ENCODE measurements around the gene RNF39. TPM values are rescaled to one million over a fixed set of nuclear protein-coding genes. Genes with fewer than 3 reads are reported as not detected.

RNF39 gene
- total and polyA plus RNA-seq, 2 of the 4 experiments (the other 2 are of a cell fraction), result not detected

DNA sequence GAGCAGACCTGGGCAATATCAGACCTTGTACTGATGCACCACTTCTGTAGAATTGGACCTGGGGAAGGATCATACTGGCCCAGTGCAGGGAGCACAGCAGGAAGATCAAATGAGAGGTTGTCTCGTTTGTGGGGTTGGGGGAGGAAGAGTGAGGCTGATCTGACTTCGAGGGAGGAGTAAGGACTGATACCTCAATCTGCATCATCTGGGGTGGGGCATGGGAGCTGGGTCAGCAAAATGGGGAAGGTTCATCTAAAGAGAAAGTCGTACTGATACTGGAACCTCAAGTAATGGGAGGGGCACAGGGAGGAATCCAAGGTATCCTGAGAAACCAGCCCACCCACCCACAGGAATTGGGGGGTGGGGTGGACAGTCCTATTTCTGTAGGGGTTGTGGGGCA lies 3.7 kb downstream of the RNF39 start:
- Histone ChIP-seq H4K8ac (ENCODE audit: low read depth in 2 of 2, low read length in 2 of 2) (no peak overlapping the region), H3K23ac (ENCODE audit: low read depth, low read length) (0 out of 2 replicates have a peak overlapping the region, but pooled peaks have one; percentile 24), H3K79me1 (ENCODE audit: low read depth in 1 of 2, low read length in 2 of 2) (peaks cover 6 to 17% of the 10 kb centered on the region in 2 experiments), H3K14ac (replicated peaks; ENCODE audit: low read depth, low read length) (no peak overlapping the region), H2BK20ac (ENCODE audit: low read depth, low read length) (no peak overlapping the region), H3K9me3 (ENCODE audit: control insufficient read depth, insufficient read depth, low read length) (no peaks in the 10 kb centered on the region), H3K18ac (ENCODE audit: low read depth, low read length) (no peak overlapping the region), H3K4ac (ENCODE audit: low read depth, low read length) (no peak overlapping the region), H2BK15ac (ENCODE audit: low read depth, low read length) (no peak overlapping the region), H3K4me2 (ENCODE audit: low read depth, low read length) (no peak overlapping the region; the same call in 1 of the 2 replicates), H2BK5ac (ENCODE audit: low read depth, low read length, poor library complexity, severe bottlenecking) (no peak overlapping the region), H3K9ac (ENCODE audit: low read depth, low read length) (no peak overlapping the region), H3K4me3 (ENCODE audit: insufficient read depth, low read depth, low read length) (no peak overlapping the region), H2BK120ac (ENCODE audit: low read depth, low read length) (no peak overlapping the region), H4K20me1 (ENCODE audit: insufficient read depth, low read length) (no peaks in the 10 kb centered on the region), H2AK5ac (ENCODE audit: low read depth, low read length) (no peak overlapping the region), H4K5ac (ENCODE audit: low read depth, low read length) (no peak overlapping the region), H3K27ac (ENCODE audit: insufficient read depth, low read length) (no peak overlapping the region), H3K9me1 (ENCODE audit: insufficient read depth, low read length) (peaks cover 3% of the 10 kb centered on the region; the same call in 1 of the 2 replicates), H3K27me3 (ENCODE audit: control insufficient read depth, insufficient read depth, low read length) (peaks cover 59% of the 10 kb centered on the region), H2AK9ac (replicated peaks; ENCODE audit: low read depth, low read length, poor library complexity) (no peak overlapping the region), H2AFZ (replicated peaks; ENCODE audit: low read length, poor library complexity) (peak overlapping the region; percentile 68), H3K56ac (ENCODE audit: extremely low read depth, insufficient read depth, low read length) (no peak overlapping the region), H3K4me1 (ENCODE audit: control insufficient read depth, insufficient read depth, low read length) (peaks cover 3% of the 10 kb centered on the region; the same call in 1 of the 2 replicates), H3K36me3 (ENCODE audit: control insufficient read depth, insufficient read depth, low read length) (peaks cover 8% of the 10 kb centered on the region; the same call in 1 of the 2 replicates), H4K91ac (ENCODE audit: insufficient read depth, low read depth, low read length) (no peak overlapping the region)
- no TSS peak for BruUV-seq (replicated peaks)
- intact Hi-C loops (cut with micrococcal nuclease), result no loop called here
- DNase-seq, result no peak
- dilution Hi-C loops (cut with HindIII; ENCODE audit: low sequenced_read_pairs, unreplicated experiment), result no loop called here
- in situ Hi-C loops (cut with MboI; ENCODE audit: low sequenced_read_pairs), result no loop called here
- WGBS, 2 experiments (ENCODE audit: extremely low coverage in 2 of 2, insufficient read length in 1 of 2), result 60% methylated on average over 2 of the region's 3 CpGs; no CpG with 5 or more reads in 1 of the 2 experiments
- POLR2A ChIA-PET (ENCODE audit: unreplicated experiment), result no interaction called here
- TF ChIP-seq RCOR1 (IDR thresholded peaks at IDR 0.05; ENCODE audit: insufficient replicate concordance, low read length), result no peak
- no peak; the same call in 1 of the 2 replicates for TF ChIP-seq POLR2A (IDR thresholded peaks at IDR 0.05; ENCODE audit: low read depth, low read length)
- TF ChIP-seq, protein P1, sequence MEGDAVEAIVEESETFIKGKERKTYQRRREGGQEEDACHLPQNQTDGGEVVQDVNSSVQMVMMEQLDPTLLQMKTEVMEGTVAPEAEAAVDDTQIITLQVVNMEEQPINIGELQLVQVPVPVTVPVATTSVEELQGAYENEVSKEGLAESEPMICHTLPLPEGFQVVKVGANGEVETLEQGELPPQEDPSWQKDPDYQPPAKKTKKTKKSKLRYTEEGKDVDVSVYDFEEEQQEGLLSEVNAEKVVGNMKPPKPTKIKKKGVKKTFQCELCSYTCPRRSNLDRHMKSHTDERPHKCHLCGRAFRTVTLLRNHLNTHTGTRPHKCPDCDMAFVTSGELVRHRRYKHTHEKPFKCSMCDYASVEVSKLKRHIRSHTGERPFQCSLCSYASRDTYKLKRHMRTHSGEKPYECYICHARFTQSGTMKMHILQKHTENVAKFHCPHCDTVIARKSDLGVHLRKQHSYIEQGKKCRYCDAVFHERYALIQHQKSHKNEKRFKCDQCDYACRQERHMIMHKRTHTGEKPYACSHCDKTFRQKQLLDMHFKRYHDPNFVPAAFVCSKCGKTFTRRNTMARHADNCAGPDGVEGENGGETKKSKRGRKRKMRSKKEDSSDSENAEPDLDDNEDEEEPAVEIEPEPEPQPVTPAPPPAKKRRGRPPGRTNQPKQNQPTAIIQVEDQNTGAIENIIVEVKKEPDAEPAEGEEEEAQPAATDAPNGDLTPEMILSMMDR (conservative IDR thresholded peaks at IDR 0.05; ENCODE audit: low read depth, low read length), result no peak
- TF ChIP-seq MAZ (IDR thresholded peaks at IDR 0.05; ENCODE audit: borderline replicate concordance, low read depth, low read length), result no peak
- no peak for TF ChIP-seq NFE2L2 (IDR thresholded peaks at IDR 0.05; ENCODE audit: low read depth, low read length)
- TF ChIP-seq CHD1 (IDR thresholded peaks at IDR 0.05; ENCODE audit: low read depth, low read length), result no peak
- no peak for TF ChIP-seq RFX5 (IDR thresholded peaks at IDR 0.05; ENCODE audit: low read depth, low read length)
- no peak for TF ChIP-seq FOS (IDR thresholded peaks at IDR 0.05; ENCODE audit: low read depth, low read length)
- TF ChIP-seq CEBPB (IDR thresholded peaks at IDR 0.05; ENCODE audit: low read depth, low read length), result no peak
- no peak for TF ChIP-seq MAFK (IDR thresholded peaks at IDR 0.05; ENCODE audit: low read depth, low read length)
- TF ChIP-seq BHLHE40 (IDR thresholded peaks at IDR 0.05; ENCODE audit: low read depth, low read length), result no peak
- TF ChIP-seq, protein P2, sequence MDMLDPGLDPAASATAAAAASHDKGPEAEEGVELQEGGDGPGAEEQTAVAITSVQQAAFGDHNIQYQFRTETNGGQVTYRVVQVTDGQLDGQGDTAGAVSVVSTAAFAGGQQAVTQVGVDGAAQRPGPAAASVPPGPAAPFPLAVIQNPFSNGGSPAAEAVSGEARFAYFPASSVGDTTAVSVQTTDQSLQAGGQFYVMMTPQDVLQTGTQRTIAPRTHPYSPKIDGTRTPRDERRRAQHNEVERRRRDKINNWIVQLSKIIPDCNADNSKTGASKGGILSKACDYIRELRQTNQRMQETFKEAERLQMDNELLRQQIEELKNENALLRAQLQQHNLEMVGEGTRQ (IDR thresholded peaks at IDR 0.05; ENCODE audit: low read depth, low read length), result no peak
- TF ChIP-seq MXI1 (IDR thresholded peaks at IDR 0.05; ENCODE audit: borderline replicate concordance, low read depth, low read length), result no peak
- no peak for TF ChIP-seq ELK1 (IDR thresholded peaks at IDR 0.05; ENCODE audit: borderline replicate concordance, low read depth, low read length)
- no peak for TF ChIP-seq SMC3 (IDR thresholded peaks at IDR 0.05; ENCODE audit: low read depth, low read length)
- ATAC-seq (ENCODE audit: low read depth), result no peak
- CTCF ChIA-PET, result no interaction called here
